Coronary artery (tissue), 2 donors: ENCODE data around the gene B3GALT4.

Source experiments
- DNase-seq: peaks from one replicate; pipeline ENCODE4 v3.0.0-alpha.2; 2017; ENCODE audit warnings: low spot score
- H3K27ac ChIP-seq, 2 donors: fragments of 200-600 bp; sonication (generic); one replicate each; pipeline ENCODE4 v1.5.1; 2016 to 2019
- H3K4me3 ChIP-seq: fragments of 200-600 bp; sonication (generic); 2 replicates; pipeline ENCODE4 v1.5.1; 2016; ENCODE audit warnings: mild to moderate bottlenecking, moderate library complexity
- TF ChIP-seq, protein P1 (sequence below): fragments of 200-600 bp; sonication (generic); IDR thresholded peaks from one replicate; pipeline ENCODE4 v1.5.1; 2019; ENCODE audit warnings: antibody characterized with exemption

Gene B3GALT4

GRCh38 chr6:33313105-33313708 is 36.3 kb downstream of the B3GALT4 start:
- peak; percentile 81 for DNase-seq
- Histone ChIP-seq H3K4me3 (peak overlapping the region; percentile 73), H3K27ac (peak overlapping the region; percentile 89 to 97)
- TF ChIP-seq, protein P1, sequence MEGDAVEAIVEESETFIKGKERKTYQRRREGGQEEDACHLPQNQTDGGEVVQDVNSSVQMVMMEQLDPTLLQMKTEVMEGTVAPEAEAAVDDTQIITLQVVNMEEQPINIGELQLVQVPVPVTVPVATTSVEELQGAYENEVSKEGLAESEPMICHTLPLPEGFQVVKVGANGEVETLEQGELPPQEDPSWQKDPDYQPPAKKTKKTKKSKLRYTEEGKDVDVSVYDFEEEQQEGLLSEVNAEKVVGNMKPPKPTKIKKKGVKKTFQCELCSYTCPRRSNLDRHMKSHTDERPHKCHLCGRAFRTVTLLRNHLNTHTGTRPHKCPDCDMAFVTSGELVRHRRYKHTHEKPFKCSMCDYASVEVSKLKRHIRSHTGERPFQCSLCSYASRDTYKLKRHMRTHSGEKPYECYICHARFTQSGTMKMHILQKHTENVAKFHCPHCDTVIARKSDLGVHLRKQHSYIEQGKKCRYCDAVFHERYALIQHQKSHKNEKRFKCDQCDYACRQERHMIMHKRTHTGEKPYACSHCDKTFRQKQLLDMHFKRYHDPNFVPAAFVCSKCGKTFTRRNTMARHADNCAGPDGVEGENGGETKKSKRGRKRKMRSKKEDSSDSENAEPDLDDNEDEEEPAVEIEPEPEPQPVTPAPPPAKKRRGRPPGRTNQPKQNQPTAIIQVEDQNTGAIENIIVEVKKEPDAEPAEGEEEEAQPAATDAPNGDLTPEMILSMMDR = no peak

DNA sequence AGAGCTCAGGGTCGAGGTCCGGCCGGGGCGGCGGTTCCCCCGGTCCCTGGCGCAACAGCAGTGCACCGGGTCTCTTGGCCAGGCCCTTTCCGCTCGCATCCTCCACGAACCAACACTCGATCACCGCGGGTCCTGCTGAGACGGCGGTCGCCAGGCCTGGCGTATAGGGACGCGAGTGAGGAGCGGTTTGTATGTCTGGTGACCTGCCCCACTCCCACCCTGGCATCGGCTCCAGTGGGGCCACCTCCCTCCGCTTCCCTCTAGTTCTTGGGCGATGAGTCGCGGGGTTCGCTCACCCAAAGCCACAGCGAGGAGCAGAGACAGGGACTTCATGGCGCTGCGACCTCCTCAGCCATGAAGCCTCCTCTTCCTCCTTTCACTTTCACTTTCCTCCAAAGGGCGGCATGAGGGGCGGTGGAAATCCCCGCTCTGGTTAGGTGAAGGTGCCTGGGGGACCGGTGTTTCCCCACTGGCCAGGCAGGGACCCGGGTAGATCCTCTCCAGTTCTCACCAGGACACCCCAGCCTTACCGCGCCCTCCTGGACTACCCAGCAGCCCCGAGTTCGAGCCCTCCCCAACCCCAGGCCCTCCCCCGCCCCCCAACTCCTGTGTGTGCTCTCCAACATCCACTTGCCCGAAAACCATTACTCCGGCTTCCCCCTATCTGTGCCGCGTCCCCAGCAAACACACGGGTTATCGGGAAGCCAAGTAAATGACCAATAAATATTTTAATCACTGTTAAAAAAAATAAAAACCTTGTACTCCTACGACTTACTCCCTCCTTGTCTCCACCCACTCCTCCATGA is 37.0 kb downstream of the B3GALT4 start, which contains the start of gene TAPBP:
Gene TAPBP (minus strand): TSS at position 370 of the 806 bp plus-strand sequence. CDS start 37 bp downstream, at position 333.
- peak; percentile 83 for DNase-seq
- TF ChIP-seq, protein P1 = no peak
- peak within 1 kb of the TSS; percentile 73 for H3K4me3 ChIP-seq
- H3K27ac ChIP-seq = peak within 1 kb of the TSS; percentile 89 to 97

DNA sequence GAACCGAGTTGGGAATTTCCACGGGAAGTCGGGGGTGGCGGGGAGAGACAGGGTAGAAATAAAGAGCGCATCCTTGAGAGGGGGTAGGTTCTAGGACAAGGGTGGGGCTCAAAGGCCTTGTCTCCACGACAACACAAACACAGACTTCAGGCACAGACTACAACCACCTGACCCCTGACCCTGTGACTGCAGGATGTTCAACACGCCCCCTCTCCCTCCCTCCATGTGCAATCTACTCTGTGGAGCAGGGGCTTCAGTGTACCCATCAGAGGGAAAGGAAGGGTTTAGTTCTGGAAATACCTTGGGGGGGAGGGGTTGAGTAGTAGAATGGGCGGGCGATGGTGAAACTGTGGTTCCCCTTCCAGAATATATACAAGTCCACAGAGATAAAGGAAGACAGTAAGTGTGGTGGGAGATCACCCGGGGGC is 37.6 kb downstream of the B3GALT4 start:
- Histone ChIP-seq H3K4me3 (peak overlapping the region; percentile 73), H3K27ac (peak overlapping the region; percentile 89 to 97)
- DNase-seq = peak; percentile 86
- TF ChIP-seq, protein P1 = no peak

- TF ChIP-seq, protein P1 = no peak
- Histone ChIP-seq H3K27ac (peak overlapping the region; percentile 89 to 97), H3K4me3 (peak overlapping the region; percentile 73)
- DNase-seq = peak; percentile 81
These were observed 38.2 kb downstream of the B3GALT4 start for GRCh38 chr6:33314943-33315792.

DNA sequence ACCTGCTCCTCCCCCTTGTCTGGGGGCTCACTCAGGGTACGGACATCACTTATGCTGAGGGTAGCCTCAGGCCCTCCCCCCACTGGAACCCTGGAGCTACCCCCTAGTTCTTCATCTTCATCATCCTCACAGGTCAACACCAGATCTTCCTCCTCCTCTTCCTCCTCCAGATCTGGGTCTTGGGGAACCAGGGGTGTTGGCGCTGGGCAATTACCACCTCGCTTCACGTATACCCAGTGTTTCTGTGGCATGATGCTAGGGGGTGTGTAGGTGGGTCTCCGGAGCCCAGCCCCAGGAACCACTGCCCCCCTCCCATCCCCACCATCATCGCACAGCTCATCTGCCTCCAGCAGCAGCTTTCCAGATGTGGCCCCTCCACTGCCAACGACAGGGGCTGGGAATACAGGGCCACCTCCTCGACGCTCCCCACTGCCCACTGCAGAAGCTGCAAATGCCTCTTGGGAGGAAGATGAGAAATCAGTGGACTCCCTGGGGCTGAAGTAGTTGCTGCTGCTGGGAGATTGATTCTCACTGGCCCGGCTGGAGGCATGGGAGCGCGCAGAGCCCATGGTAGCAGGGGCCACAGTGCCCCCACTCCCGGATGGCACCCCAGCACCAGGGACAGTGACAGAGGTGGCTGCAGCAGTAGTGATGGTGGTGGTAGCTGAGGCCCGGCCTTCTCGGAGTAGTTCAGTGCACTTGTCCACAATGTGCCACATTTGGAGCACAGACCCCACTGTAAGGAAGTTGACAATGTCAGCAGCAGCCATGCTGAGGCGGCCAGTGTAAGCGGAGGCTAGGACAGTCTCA is 39.1 kb downstream of the B3GALT4 start:
- H3K27ac ChIP-seq = peak overlapping the region in 1 of 2 donors; percentile 97
- DNase-seq = peak; percentile 72
- H3K4me3 ChIP-seq = no peak overlapping the region
- TF ChIP-seq, protein P1 = no peak
